ENCODE results near the gene RASGRF1. TPM values are rescaled to one million over a fixed set of nuclear protein-coding genes. Genes with fewer than 3 reads are reported as not detected.

RASGRF1 gene
- total and polyA plus RNA-seq, 2 experiments from 2014 or later: 0.05 to 0.24 TPM

- Histone ChIP-seq H2AFZ (no peak overlapping the region), H3K27me3 (ENCODE audit: insufficient read depth) (no peaks in the 10 kb centered on the region), H3K4me1 (ENCODE audit: insufficient read depth) (no peaks in the 10 kb centered on the region), H3K27ac (ENCODE audit: low read depth) (no peak overlapping the region), H3K36me3 (ENCODE audit: insufficient read depth) (no peaks in the 10 kb centered on the region), H3K79me2 (replicated peaks; ENCODE audit: insufficient read depth) (no peaks in the 10 kb centered on the region), H3K9me2 (ENCODE audit: insufficient read depth) (no peaks in the 10 kb centered on the region), H3K4me2 (no peak overlapping the region), H4K20me1 (replicated peaks; ENCODE audit: insufficient read depth) (no peaks in the 10 kb centered on the region), H3K4me3 (no peak overlapping the region), H3F3A (replicated peaks; ENCODE audit: low read depth) (no peaks in the 10 kb centered on the region)
- TF ChIP-seq CREB1 (CRISPR knock-in tag; IDR thresholded peaks at IDR 0.05; ENCODE audit: low read depth) (no peak), STAT1 (IDR thresholded peaks at IDR 0.05; ENCODE audit: unreplicated experiment) (no peak), ZNF331 (CRISPR knock-in tag; IDR thresholded peaks at IDR 0.05; ENCODE audit: low read depth) (no peak), ZNF114 (CRISPR knock-in tag; IDR thresholded peaks at IDR 0.05) (no peak), POLR2AphosphoS5 (IDR thresholded peaks at IDR 0.05; ENCODE audit: low read depth) (no peak), EZH2 (IDR thresholded peaks at IDR 0.05; ENCODE audit: low read depth, unreplicated experiment) (no peak), NANOG (IDR thresholded peaks at IDR 0.05; ENCODE audit: borderline replicate concordance) (no peak), EZH2phosphoT487 (IDR thresholded peaks at IDR 0.05; ENCODE audit: unreplicated experiment) (no peak), JUNB (IDR thresholded peaks at IDR 0.05; ENCODE audit: unreplicated experiment) (no peak), ETS1 (IDR thresholded peaks at IDR 0.05) (no peak), CTCF (conservative IDR thresholded peaks at IDR 0.05; ENCODE audit: low read depth in 2 of 2) (no peak)
- TF ChIP-seq, protein P1, sequence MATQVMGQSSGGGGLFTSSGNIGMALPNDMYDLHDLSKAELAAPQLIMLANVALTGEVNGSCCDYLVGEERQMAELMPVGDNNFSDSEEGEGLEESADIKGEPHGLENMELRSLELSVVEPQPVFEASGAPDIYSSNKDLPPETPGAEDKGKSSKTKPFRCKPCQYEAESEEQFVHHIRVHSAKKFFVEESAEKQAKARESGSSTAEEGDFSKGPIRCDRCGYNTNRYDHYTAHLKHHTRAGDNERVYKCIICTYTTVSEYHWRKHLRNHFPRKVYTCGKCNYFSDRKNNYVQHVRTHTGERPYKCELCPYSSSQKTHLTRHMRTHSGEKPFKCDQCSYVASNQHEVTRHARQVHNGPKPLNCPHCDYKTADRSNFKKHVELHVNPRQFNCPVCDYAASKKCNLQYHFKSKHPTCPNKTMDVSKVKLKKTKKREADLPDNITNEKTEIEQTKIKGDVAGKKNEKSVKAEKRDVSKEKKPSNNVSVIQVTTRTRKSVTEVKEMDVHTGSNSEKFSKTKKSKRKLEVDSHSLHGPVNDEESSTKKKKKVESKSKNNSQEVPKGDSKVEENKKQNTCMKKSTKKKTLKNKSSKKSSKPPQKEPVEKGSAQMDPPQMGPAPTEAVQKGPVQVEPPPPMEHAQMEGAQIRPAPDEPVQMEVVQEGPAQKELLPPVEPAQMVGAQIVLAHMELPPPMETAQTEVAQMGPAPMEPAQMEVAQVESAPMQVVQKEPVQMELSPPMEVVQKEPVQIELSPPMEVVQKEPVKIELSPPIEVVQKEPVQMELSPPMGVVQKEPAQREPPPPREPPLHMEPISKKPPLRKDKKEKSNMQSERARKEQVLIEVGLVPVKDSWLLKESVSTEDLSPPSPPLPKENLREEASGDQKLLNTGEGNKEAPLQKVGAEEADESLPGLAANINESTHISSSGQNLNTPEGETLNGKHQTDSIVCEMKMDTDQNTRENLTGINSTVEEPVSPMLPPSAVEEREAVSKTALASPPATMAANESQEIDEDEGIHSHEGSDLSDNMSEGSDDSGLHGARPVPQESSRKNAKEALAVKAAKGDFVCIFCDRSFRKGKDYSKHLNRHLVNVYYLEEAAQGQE (IDR thresholded peaks at IDR 0.05; ENCODE audit: unreplicated experiment): no peak
- TF ChIP-seq, protein P2, sequence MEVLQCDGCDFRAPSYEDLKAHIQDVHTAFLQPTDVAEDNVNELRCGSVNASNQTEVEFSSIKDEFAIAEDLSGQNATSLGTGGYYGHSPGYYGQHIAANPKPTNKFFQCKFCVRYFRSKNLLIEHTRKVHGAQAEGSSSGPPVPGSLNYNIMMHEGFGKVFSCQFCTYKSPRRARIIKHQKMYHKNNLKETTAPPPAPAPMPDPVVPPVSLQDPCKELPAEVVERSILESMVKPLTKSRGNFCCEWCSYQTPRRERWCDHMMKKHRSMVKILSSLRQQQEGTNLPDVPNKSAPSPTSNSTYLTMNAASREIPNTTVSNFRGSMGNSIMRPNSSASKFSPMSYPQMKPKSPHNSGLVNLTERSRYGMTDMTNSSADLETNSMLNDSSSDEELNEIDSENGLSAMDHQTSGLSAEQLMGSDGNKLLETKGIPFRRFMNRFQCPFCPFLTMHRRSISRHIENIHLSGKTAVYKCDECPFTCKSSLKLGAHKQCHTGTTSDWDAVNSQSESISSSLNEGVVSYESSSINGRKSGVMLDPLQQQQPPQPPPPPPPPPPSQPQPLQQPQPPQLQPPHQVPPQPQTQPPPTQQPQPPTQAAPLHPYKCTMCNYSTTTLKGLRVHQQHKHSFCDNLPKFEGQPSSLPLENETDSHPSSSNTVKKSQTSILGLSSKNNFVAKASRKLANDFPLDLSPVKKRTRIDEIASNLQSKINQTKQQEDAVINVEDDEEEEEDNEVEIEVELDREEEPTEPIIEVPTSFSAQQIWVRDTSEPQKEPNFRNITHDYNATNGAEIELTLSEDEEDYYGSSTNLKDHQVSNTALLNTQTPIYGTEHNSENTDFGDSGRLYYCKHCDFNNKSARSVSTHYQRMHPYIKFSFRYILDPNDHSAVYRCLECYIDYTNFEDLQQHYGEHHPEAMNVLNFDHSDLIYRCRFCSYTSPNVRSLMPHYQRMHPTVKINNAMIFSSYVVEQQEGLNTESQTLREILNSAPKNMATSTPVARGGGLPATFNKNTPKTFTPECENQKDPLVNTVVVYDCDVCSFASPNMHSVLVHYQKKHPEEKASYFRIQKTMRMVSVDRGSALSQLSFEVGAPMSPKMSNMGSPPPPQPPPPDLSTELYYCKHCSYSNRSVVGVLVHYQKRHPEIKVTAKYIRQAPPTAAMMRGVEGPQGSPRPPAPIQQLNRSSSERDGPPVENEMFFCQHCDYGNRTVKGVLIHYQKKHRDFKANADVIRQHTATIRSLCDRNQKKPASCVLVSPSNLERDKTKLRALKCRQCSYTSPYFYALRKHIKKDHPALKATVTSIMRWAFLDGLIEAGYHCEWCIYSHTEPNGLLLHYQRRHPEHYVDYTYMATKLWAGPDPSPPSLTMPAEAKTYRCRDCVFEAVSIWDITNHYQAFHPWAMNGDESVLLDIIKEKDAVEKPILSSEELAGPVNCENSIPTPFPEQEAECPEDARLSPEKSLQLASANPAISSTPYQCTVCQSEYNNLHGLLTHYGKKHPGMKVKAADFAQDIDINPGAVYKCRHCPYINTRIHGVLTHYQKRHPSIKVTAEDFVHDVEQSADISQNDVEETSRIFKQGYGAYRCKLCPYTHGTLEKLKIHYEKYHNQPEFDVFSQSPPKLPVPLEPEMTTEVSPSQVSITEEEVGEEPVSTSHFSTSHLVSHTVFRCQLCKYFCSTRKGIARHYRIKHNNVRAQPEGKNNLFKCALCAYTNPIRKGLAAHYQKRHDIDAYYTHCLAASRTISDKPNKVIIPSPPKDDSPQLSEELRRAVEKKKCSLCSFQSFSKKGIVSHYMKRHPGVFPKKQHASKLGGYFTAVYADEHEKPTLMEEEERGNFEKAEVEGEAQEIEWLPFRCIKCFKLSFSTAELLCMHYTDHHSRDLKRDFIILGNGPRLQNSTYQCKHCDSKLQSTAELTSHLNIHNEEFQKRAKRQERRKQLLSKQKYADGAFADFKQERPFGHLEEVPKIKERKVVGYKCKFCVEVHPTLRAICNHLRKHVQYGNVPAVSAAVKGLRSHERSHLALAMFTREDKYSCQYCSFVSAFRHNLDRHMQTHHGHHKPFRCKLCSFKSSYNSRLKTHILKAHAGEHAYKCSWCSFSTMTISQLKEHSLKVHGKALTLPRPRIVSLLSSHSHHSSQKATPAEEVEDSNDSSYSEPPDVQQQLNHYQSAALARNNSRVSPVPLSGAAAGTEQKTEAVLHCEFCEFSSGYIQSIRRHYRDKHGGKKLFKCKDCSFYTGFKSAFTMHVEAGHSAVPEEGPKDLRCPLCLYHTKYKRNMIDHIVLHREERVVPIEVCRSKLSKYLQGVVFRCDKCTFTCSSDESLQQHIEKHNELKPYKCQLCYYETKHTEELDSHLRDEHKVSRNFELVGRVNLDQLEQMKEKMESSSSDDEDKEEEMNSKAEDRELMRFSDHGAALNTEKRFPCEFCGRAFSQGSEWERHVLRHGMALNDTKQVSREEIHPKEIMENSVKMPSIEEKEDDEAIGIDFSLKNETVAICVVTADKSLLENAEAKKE (CRISPR knock-in tag; IDR thresholded peaks at IDR 0.05): no peak
- H3K27me3 Mint-ChIP-seq (ENCODE audit: insufficient read depth, low read depth, poor library complexity): peaks cover 7% of the 10 kb centered on the region
- no peaks in the 10 kb centered on the region for H3K36me3 Mint-ChIP-seq (ENCODE audit: low read depth)
- DNase-seq (ENCODE audit: low spot score): no peak
- ATAC-seq: no peak
- peaks cover 5% of the 10 kb centered on the region; the same call in 1 of the 3 replicates for H3K4me1 Mint-ChIP-seq
- H3K9me3 Mint-ChIP-seq: no peaks in the 10 kb centered on the region
- H3K4me3 Mint-ChIP-seq: no peak overlapping the region
- H3K27ac Mint-ChIP-seq: no peak overlapping the region
Measured at GRCh38 chr15:78959360-78959759, 131.2 kb downstream of the RASGRF1 start.

All from GM23338 (cell line).